HepG2 (cell line): ENCODE results near the gene SLC8A2. TPM values are rescaled to one million over a fixed set of nuclear protein-coding genes. Genes with fewer than 3 reads are reported as not detected.
A peak's percentile ranks its signal among the peaks of the same experiment; 100 is the strongest.

Experiments used
- BCL6 ChIP-seq: IDR thresholded peaks from 2 replicates; pipeline ENCODE4 v1.6.1; 2016; ENCODE audit warnings: missing genetic modification reagents, missing compliant biosample characterization
- CREM ChIP-seq, 2 experiments: sonication (generic) in 1 of 2; formaldehyde crosslinking in 1 of 2; IDR thresholded peaks; 2 replicates each; pipeline versions ENCODE4 v1.4.0 to v1.6.1; 2016 to 2020; ENCODE audit warnings: antibody characterized with exemption in 1 of 2, mild to moderate bottlenecking in 1 of 2, missing genetic modification reagents in 1 of 2
- ETV6 ChIP-seq: sonication (generic); formaldehyde crosslinking; conservative IDR thresholded peaks from 2 replicates; pipeline ENCODE4 v1.4.0; 2020; ENCODE audit warnings: missing genetic modification reagents
- MAF1 ChIP-seq: sonication (generic); formaldehyde crosslinking; IDR thresholded peaks from 2 replicates; pipeline ENCODE4 v1.5.0; 2020; ENCODE audit warnings: missing genetic modification reagents, borderline replicate concordance
- MBD4 ChIP-seq: IDR thresholded peaks from 2 replicates; pipeline ENCODE4 v1.6.1; 2012; ENCODE audit warnings: low read length, inconsistent platforms, borderline replicate concordance
- NCOR1 ChIP-seq: fragments of 200-600 bp; sonication (generic); IDR thresholded peaks from 2 replicates; pipeline ENCODE4 v1.7.0; 2017; ENCODE audit warnings: antibody characterized with exemption, low read length, borderline replicate concordance
- NR2F6 ChIP-seq, 2 experiments: IDR thresholded peaks; 2 replicates each; pipeline ENCODE4 v1.6.1; 2016; ENCODE audit warnings: antibody characterized with exemption in 1 of 2, mild to moderate bottlenecking in 1 of 2
- RAD21 ChIP-seq: fragments of 450-650 bp; formaldehyde crosslinking; IDR thresholded peaks from 2 replicates; pipeline ENCODE4 v1.5.0; 2020; ENCODE audit warnings: mild to moderate bottlenecking
- RFX5 ChIP-seq: IDR thresholded peaks from 2 replicates; pipeline ENCODE4 v1.6.1; 2011; ENCODE audit warnings: low read depth, low read length, improper control_type of control experiment
- SIX1 ChIP-seq: sonication (generic); formaldehyde crosslinking; IDR thresholded peaks from 2 replicates; pipeline ENCODE4 v1.4.0; 2020; ENCODE audit warnings: missing genetic modification reagents, borderline replicate concordance
- SNAPC2 ChIP-seq: sonication (generic); formaldehyde crosslinking; IDR thresholded peaks from 2 replicates; pipeline ENCODE4 v1.8.1; 2022; ENCODE audit warnings: mild to moderate bottlenecking, missing genetic modification reagents
- ZMYM4 ChIP-seq: sonication (generic); formaldehyde crosslinking; IDR thresholded peaks from 2 replicates; pipeline ENCODE4 v1.8.1; 2023; ENCODE audit warnings: mild to moderate bottlenecking, missing genetic modification reagents
- ZNF235 ChIP-seq: sonication (generic); formaldehyde crosslinking; IDR thresholded peaks from 2 replicates; pipeline ENCODE4 v1.8.1; 2023; ENCODE audit warnings: mild to moderate bottlenecking, missing genetic modification reagents, borderline replicate concordance
- ZNF530 ChIP-seq: sonication (generic); formaldehyde crosslinking; IDR thresholded peaks from 2 replicates; pipeline ENCODE4 v1.5.0; 2020; ENCODE audit warnings: low read depth, mild to moderate bottlenecking, missing genetic modification reagents
- ZNF672 ChIP-seq: sonication (generic); formaldehyde crosslinking; IDR thresholded peaks from 2 replicates; pipeline ENCODE4 v1.8.1; 2022; ENCODE audit warnings: missing genetic modification reagents
- ZNF850 ChIP-seq: sonication (generic); formaldehyde crosslinking; conservative IDR thresholded peaks from 2 replicates; pipeline ENCODE4 v1.9.0; 2021; ENCODE audit warnings: mild to moderate bottlenecking, missing genetic modification reagents
- ZNF883 ChIP-seq: sonication (generic); formaldehyde crosslinking; IDR thresholded peaks from 2 replicates; pipeline ENCODE4 v1.5.1; 2020; ENCODE audit warnings: mild to moderate bottlenecking, missing genetic modification reagents; ENCODE audit errors: not compliant biosample characterization
- polyA plus RNA-seq, 8 experiments: library from polyadenylated mRNA; depleted of rRNA in 3 of 8; stranded (reverse) in 7 of 8; unstranded in 1 of 8; fragments of >200 nt; fragmentation: Illumina TruSeq in 4 of 8; extraction: Trizol in 4 of 8; gene quantifications; 2 replicates each; pipeline versions ENCODE4 v1.2.1 to v1.2.3, GENCODE V29; 2011 to 2016; ENCODE audit warnings: low read depth in 4 of 8, missing spikeins in 1 of 8, mixed read lengths in 1 of 8; ENCODE audit not compliant: insufficient read depth in 1 of 8
- total RNA-seq, 5 experiments: library from RNA; depleted of rRNA; stranded (reverse); fragments of >200 nt; fragmentation: Illumina TruSeq; extraction: Trizol; gene quantifications; 2 replicates each; pipeline ENCODE4 v1.2.3, GENCODE V29; 2016; ENCODE audit warnings: low read depth in 1 of 5
- TF ChIP-seq, protein P1 (sequence below): sonication (generic); formaldehyde crosslinking; IDR thresholded peaks from 2 replicates; pipeline ENCODE4 v1.5.0; 2020; ENCODE audit warnings: mild to moderate bottlenecking, missing genetic modification reagents
- TF ChIP-seq, protein P2 (sequence below): sonication (generic); formaldehyde crosslinking; IDR thresholded peaks from 2 replicates; pipeline ENCODE4 v1.8.1; 2022; ENCODE audit warnings: mild to moderate bottlenecking, missing genetic modification reagents
- TF ChIP-seq, protein P3 (sequence below): sonication (generic); formaldehyde crosslinking; IDR thresholded peaks from 2 replicates; pipeline ENCODE4 v1.5.1; 2020; ENCODE audit warnings: missing genetic modification reagents, mild to moderate bottlenecking, borderline replicate concordance

The SLC8A2 gene
- total and polyA plus RNA-seq, 2 of the 13 experiments (the other 11 are each of a cell fraction or from before 2014, with no cell fraction given) = 0.02 TPM; not detected in 1

DNA sequence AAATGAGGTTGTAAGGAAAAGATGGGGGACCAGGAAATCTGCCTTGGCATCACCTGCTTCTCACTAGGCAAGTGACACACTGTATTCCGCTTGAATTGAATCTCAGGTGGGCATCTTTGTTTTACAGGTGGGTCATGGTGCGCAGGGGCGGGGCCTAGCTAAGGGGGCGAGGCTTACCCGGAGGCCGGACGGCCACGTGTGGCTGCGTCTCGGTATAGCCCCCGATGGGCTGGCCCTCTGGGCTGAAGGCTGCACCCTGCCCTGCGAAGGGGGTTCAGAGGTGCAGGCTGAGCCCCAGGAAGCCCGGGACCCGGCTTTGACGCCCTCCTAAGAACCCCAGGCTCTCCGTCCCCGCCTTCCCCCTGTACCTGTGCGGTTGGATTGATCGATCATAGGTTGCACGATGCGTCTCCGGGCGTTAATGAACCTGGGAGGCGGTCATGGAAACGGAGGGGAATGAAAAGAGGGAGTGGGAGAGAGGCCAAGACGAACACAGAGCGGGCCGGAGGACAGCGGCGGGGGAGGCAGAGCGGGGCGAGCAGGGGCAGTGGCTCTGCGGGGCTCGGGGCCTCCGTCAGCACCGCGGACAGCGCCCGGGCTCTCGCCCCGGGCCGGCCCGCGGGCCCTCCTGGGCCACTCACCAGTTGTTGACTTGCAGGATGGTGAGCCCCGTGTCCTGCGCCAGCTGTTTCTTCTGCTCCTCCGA, 64.8 kb downstream of the SLC8A2 start (continued):
- TF ChIP-seq, protein P1, sequence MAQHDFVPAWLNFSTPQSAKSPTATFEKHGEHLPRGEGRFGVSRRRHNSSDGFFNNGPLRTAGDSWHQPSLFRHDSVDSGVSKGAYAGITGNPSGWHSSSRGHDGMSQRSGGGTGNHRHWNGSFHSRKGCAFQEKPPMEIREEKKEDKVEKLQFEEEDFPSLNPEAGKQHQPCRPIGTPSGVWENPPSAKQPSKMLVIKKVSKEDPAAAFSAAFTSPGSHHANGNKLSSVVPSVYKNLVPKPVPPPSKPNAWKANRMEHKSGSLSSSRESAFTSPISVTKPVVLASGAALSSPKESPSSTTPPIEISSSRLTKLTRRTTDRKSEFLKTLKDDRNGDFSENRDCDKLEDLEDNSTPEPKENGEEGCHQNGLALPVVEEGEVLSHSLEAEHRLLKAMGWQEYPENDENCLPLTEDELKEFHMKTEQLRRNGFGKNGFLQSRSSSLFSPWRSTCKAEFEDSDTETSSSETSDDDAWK (CRISPR knock-in tag) = no peak
- peak; percentile 30 for TF ChIP-seq ZNF883 (CRISPR knock-in tag)
- no peak for TF ChIP-seq ZNF672 (CRISPR knock-in tag)
- no peak for TF ChIP-seq MBD4
- peak; percentile 44; the same call in 1 of the 2 replicates for TF ChIP-seq MAF1 (CRISPR knock-in tag)
- TF ChIP-seq, protein P2, sequence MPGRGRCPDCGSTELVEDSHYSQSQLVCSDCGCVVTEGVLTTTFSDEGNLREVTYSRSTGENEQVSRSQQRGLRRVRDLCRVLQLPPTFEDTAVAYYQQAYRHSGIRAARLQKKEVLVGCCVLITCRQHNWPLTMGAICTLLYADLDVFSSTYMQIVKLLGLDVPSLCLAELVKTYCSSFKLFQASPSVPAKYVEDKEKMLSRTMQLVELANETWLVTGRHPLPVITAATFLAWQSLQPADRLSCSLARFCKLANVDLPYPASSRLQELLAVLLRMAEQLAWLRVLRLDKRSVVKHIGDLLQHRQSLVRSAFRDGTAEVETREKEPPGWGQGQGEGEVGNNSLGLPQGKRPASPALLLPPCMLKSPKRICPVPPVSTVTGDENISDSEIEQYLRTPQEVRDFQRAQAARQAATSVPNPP (CRISPR knock-in tag) = no peak
- TF ChIP-seq, protein P3, sequence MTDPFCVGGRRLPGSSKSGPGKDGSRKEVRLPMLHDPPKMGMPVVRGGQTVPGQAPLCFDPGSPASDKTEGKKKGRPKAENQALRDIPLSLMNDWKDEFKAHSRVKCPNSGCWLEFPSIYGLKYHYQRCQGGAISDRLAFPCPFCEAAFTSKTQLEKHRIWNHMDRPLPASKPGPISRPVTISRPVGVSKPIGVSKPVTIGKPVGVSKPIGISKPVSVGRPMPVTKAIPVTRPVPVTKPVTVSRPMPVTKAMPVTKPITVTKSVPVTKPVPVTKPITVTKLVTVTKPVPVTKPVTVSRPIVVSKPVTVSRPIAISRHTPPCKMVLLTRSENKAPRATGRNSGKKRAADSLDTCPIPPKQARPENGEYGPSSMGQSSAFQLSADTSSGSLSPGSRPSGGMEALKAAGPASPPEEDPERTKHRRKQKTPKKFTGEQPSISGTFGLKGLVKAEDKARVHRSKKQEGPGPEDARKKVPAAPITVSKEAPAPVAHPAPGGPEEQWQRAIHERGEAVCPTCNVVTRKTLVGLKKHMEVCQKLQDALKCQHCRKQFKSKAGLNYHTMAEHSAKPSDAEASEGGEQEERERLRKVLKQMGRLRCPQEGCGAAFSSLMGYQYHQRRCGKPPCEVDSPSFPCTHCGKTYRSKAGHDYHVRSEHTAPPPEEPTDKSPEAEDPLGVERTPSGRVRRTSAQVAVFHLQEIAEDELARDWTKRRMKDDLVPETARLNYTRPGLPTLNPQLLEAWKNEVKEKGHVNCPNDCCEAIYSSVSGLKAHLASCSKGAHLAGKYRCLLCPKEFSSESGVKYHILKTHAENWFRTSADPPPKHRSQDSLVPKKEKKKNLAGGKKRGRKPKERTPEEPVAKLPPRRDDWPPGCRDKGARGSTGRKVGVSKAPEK (CRISPR knock-in tag) = no peak
- no peak for TF ChIP-seq RFX5
- no peak for TF ChIP-seq SNAPC2 (CRISPR knock-in tag)
- TF ChIP-seq ZNF850 = no peak
- TF ChIP-seq SIX1 = no peak
- no peak for TF ChIP-seq ZNF530 (CRISPR knock-in tag)
- no peak for TF ChIP-seq NCOR1
- 0 out of 2 replicates have a peak, but pooled peaks have one; percentile 49 for TF ChIP-seq ETV6 (CRISPR knock-in tag)
- TF ChIP-seq BCL6 = no peak
- TF ChIP-seq RAD21 (CRISPR knock-in tag) = no peak
- TF ChIP-seq NR2F6 (IDR thresholded peaks at IDR 0.05) = no peak
- no peak for TF ChIP-seq NR2F6 (CRISPR knock-in tag; IDR thresholded peaks at IDR 0.05)
- TF ChIP-seq ZNF235 (CRISPR knock-in tag) = no peak
- no peak for TF ChIP-seq ZMYM4 (CRISPR knock-in tag)
- no peak for TF ChIP-seq CREM (IDR thresholded peaks at IDR 0.05)
- TF ChIP-seq CREM (CRISPR knock-in tag; IDR thresholded peaks at IDR 0.05) = no peak
